ENCODE results near the gene METRN. TPM values are rescaled to one million over a fixed set of nuclear protein-coding genes. Genes with fewer than 3 reads are reported as not detected.

METRN gene
- total RNA-seq, 4 donors from 2014 or later, result 19.1 to 76.5 (median 26.7) TPM

- Histone ChIP-seq H3K4me3 (no peak overlapping the region), H3K27me3 (peaks cover 27 to 32% of the 10 kb centered on the region in 2 donors)
- no peak for TF ChIP-seq CTCF (IDR thresholded peaks at IDR 0.05)
Observed at GRCh38 chr16:698911-699671, 15.8 kb upstream of the METRN start.

GRCh38 chr16:700684-701584 lies 14.0 kb upstream of the METRN start:
- H3K27ac ChIP-seq, result no peak overlapping the region
- intact Hi-C loops (cut with DNase I; ENCODE audit: low total_unique reads), result no loop called here
- H3K4me1 ChIP-seq, result peaks cover 0 to 6% of the 10 kb centered on the region in 2 donors
- H3K36me3 ChIP-seq, result no peaks in the 10 kb centered on the region
- H3K9me3 ChIP-seq, result no peaks in the 10 kb centered on the region
- H3K4me3 ChIP-seq, result no peak overlapping the region
- H3K27me3 ChIP-seq, result peaks cover 24% of the 10 kb centered on the region in 2 donors
- no peak for DNase-seq
- TF ChIP-seq POLR2A (IDR thresholded peaks at IDR 0.05) (no peak), CTCF (IDR thresholded peaks at IDR 0.05) (no peak)

More at GRCh38 chr16:698911-699671, 15.8 kb upstream of the METRN start:
- intact Hi-C loops (cut with DNase I; ENCODE audit: low total_unique reads), result no loop called here
- peaks cover 0 to 8% of the 10 kb centered on the region in 2 donors for H3K4me1 ChIP-seq
- DNase-seq, result no peak
- no peak overlapping the region for H3K27ac ChIP-seq
- no peaks in the 10 kb centered on the region for H3K9me3 ChIP-seq
- no peaks in the 10 kb centered on the region for H3K36me3 ChIP-seq

GRCh38 chr16:702341-702740 lies 12.6 kb upstream of the METRN start:
- intact Hi-C loops (cut with DNase I; ENCODE audit: low total_unique reads), result no loop called here
- no peak for TF ChIP-seq CTCF (IDR thresholded peaks at IDR 0.05)
- TF ChIP-seq POLR2A (IDR thresholded peaks at IDR 0.05), result no peak
- Histone ChIP-seq H3K4me3 (no peak overlapping the region), H3K36me3 (no peaks in the 10 kb centered on the region), H3K9me3 (no peaks in the 10 kb centered on the region), H3K27ac (no peak overlapping the region), H3K27me3 (peaks cover 27 to 29% of the 10 kb centered on the region in 2 donors), H3K4me1 (peaks cover 0 to 10% of the 10 kb centered on the region in 2 donors)
- no peak for DNase-seq

- peaks cover 33 to 34% of the 10 kb centered on the region in 2 donors for H3K27me3 ChIP-seq
- intact Hi-C loops (cut with DNase I; ENCODE audit: low total_unique reads), result no loop called here
- H3K9me3 ChIP-seq, result no peaks in the 10 kb centered on the region
- no peak for DNase-seq
- H3K36me3 ChIP-seq, result no peaks in the 10 kb centered on the region
- no peak overlapping the region for H3K4me3 ChIP-seq
- no peak overlapping the region for H3K27ac ChIP-seq
- TF ChIP-seq POLR2A (IDR thresholded peaks at IDR 0.05) (no peak), CTCF (IDR thresholded peaks at IDR 0.05) (no peak)
- peaks cover 0 to 10% of the 10 kb centered on the region in 2 donors for H3K4me1 ChIP-seq
Observed at GRCh38 chr16:703406-703805, 11.5 kb upstream of the METRN start.

- H3K9me3 ChIP-seq, result no peaks in the 10 kb centered on the region
- no peak for TF ChIP-seq POLR2A (IDR thresholded peaks at IDR 0.05)
- no peak for TF ChIP-seq CTCF (IDR thresholded peaks at IDR 0.05)
- no peak for DNase-seq
- H3K27me3 ChIP-seq, result peaks cover 34 to 37% of the 10 kb centered on the region in 2 donors
- peaks cover 0 to 10% of the 10 kb centered on the region in 2 donors for H3K4me1 ChIP-seq
- no peak overlapping the region for H3K4me3 ChIP-seq
- H3K27ac ChIP-seq, result no peak overlapping the region
- intact Hi-C loops (cut with DNase I; ENCODE audit: low total_unique reads), result no loop called here
- H3K36me3 ChIP-seq, result no peaks in the 10 kb centered on the region
Observed at GRCh38 chr16:704047-704446, 10.9 kb upstream of the METRN start.
